ENCODE data around the gene IRF2BPL. TPM values are rescaled to one million over a fixed set of nuclear protein-coding genes. Genes with fewer than 3 reads are reported as not detected.

IRF2BPL gene
- total RNA-seq, 1 experiment from 2014 or later, result 24.7 TPM

DNA sequence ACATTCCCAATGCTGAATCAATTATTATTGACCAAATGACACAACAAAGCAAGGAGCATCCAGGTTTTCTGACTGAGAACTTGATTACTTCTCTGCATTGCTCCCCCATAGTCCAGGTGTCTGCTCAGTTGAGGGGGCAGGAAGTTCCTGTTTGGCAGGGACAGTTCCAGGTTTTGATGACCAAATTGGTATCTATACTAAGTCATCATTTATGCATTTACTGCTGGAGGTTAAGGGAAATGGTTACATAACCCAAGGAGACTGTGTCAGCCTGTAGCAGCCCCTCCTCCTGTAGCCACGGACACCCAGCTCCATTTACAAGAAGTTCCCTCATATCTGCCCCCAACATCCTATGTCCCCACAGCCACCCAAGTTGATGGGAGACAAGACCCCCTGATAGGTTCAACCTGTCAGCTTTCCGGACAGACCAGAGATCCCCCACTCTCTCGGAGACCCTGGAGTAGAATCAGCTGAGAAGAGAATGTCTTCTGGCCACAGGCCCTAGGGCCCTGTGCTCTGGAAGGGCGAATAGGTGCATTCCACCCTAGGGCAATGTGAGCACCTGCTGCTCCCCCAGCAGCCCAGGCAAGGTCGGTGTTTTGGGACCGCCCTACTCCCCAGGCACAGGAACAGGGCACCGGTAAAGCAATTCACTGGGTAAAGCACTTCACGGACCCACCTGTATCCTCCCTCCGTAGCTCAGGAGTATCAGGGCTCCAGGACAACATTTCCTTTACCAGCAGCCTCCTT lies 23.6 kb downstream of the IRF2BPL start:
- Histone ChIP-seq H3K4me3 (ENCODE audit: low read depth, low read length) (no peak overlapping the region), H3K9me3 (no peaks in the 10 kb centered on the region), H3K27me3 (replicated peaks; ENCODE audit: control insufficient read depth, insufficient read depth, low read length) (no peaks in the 10 kb centered on the region), H3K36me3 (ENCODE audit: control insufficient read depth, insufficient read depth, low read length) (no peaks in the 10 kb centered on the region), H3K4me1 (peaks cover 67% of the 10 kb centered on the region)
- BruUV-seq (replicated peaks), result no TSS peak
- Mint-ChIP-seq H3K4me3 (ENCODE audit: unreplicated experiment) (no peak overlapping the region), H3K4me1 (ENCODE audit: low read depth, unreplicated experiment) (peaks cover 69% of the 10 kb centered on the region), H3K27ac (ENCODE audit: unreplicated experiment) (peak overlapping the region; percentile 91), H3K27me3 (ENCODE audit: insufficient read depth, unreplicated experiment) (no peaks in the 10 kb centered on the region), H3K9me3 (ENCODE audit: unreplicated experiment) (no peaks in the 10 kb centered on the region), H3K36me3 (ENCODE audit: insufficient read depth, unreplicated experiment) (peaks cover 6% of the 10 kb centered on the region)
- TF ChIP-seq, protein P1, sequence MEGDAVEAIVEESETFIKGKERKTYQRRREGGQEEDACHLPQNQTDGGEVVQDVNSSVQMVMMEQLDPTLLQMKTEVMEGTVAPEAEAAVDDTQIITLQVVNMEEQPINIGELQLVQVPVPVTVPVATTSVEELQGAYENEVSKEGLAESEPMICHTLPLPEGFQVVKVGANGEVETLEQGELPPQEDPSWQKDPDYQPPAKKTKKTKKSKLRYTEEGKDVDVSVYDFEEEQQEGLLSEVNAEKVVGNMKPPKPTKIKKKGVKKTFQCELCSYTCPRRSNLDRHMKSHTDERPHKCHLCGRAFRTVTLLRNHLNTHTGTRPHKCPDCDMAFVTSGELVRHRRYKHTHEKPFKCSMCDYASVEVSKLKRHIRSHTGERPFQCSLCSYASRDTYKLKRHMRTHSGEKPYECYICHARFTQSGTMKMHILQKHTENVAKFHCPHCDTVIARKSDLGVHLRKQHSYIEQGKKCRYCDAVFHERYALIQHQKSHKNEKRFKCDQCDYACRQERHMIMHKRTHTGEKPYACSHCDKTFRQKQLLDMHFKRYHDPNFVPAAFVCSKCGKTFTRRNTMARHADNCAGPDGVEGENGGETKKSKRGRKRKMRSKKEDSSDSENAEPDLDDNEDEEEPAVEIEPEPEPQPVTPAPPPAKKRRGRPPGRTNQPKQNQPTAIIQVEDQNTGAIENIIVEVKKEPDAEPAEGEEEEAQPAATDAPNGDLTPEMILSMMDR (IDR thresholded peaks at IDR 0.05; ENCODE audit: insufficient read depth in 1 of 2, low read depth in 1 of 2, low read length in 1 of 2, severe bottlenecking in 1 of 2, unreplicated experiment in 1 of 2), result no peak
- POLR2A ChIA-PET, result no interaction called here
- CTCF ChIA-PET, result no interaction called here
- DNase-seq, result no peak
- intact Hi-C loops (cut with micrococcal nuclease; ENCODE audit: unreplicated experiment), result loop anchor here (5.0 kb wide), 2 partner anchors 43 to 88 kb away; no protein-coding TSS in a partner anchor

DNA sequence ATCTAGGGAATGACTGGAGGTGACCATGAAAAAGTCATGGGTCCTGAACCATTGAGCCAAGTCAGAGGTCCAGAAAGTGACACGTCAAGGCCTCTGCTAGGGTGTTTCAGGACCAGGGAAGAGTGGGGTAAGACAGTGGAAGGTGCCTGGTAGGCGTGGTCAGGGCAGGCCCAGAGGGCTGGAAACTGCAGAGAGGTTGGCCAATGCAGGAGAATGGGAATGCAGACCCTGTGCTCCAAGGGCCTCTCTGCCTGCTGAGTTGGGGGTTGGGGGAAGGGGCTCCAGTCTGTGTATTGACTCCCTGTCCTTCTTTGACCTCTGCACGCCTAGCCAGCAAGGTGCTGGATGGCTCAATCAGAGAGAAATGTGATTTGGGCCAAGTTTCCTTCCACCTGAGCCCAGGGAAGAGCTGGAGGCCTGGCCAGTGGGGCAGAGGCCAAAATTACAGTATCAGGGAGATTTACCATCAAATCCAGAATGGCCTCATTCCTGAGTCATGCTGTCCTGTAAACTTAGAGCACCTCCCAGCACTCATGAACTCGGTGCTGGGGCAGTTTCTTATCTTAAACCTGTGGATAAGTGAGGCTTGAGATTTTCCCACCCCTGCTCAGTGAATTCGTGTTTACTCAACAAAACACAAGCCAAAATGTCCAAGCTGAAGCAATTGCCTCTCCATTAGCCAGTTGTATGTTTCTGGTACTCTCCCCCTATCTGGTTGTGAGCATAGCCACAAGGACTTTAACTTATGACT lies 24.4 kb downstream of the IRF2BPL start:
- peak overlapping the region; percentile 38 for H3K4me3 Mint-ChIP-seq (ENCODE audit: unreplicated experiment)
- DNase-seq, result peak; percentile 66 to 69
- Histone ChIP-seq H3K4me3 (ENCODE audit: low read depth, low read length) (no peak overlapping the region), H3K9me3 (no peaks in the 10 kb centered on the region), H3K36me3 (ENCODE audit: control insufficient read depth, insufficient read depth, low read length) (no peaks in the 10 kb centered on the region), H3K4me1 (peaks cover 72% of the 10 kb centered on the region), H3K27me3 (replicated peaks; ENCODE audit: control insufficient read depth, insufficient read depth, low read length) (no peaks in the 10 kb centered on the region)
- H3K9me3 Mint-ChIP-seq (ENCODE audit: unreplicated experiment), result no peaks in the 10 kb centered on the region
- peak overlapping the region; percentile 91 for H3K27ac Mint-ChIP-seq (ENCODE audit: unreplicated experiment)
- CTCF ChIA-PET, result no interaction called here
- POLR2A ChIA-PET, result no interaction called here
- no peaks in the 10 kb centered on the region for H3K27me3 Mint-ChIP-seq (ENCODE audit: insufficient read depth, unreplicated experiment)
- intact Hi-C loops (cut with micrococcal nuclease; ENCODE audit: unreplicated experiment), result loop anchor here (5.0 kb wide), 1 partner anchor 42 kb away; no protein-coding TSS in a partner anchor
- no TSS peak for BruUV-seq (replicated peaks)
- TF ChIP-seq, protein P1 (IDR thresholded peaks at IDR 0.05; ENCODE audit: insufficient read depth in 1 of 2, low read depth in 1 of 2, low read length in 1 of 2, severe bottlenecking in 1 of 2, unreplicated experiment in 1 of 2), result no peak
- H3K4me1 Mint-ChIP-seq (ENCODE audit: low read depth, unreplicated experiment), result peaks cover 63% of the 10 kb centered on the region
- peaks cover 6% of the 10 kb centered on the region for H3K36me3 Mint-ChIP-seq (ENCODE audit: insufficient read depth, unreplicated experiment)

DNA sequence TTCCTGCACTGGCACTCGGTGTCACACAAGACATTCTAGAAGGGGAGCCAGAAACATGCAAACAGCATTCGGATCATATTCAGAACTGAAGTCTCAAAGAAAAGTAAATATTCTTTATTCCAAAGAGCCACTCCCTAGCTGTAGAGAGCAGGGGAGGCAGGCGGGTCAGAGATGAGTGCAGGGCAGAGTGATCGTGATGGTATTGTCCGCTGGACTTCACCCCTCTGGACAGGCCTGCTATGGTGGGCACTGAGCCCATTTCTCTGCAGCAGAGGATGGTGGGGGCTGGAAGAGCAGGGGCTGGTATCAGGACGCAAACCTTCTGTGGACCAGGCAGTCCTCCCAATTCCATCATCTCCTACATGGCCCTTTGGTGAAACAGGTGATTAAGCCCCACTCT lies 25.6 kb downstream of the IRF2BPL start:
- ChIA-PET CTCF (no interaction called here), POLR2A (no interaction called here)
- Mint-ChIP-seq H3K27ac (ENCODE audit: unreplicated experiment) (no peak overlapping the region), H3K9me3 (ENCODE audit: unreplicated experiment) (no peaks in the 10 kb centered on the region), H3K4me1 (ENCODE audit: low read depth, unreplicated experiment) (peaks cover 53% of the 10 kb centered on the region), H3K4me3 (ENCODE audit: unreplicated experiment) (no peak overlapping the region), H3K36me3 (ENCODE audit: insufficient read depth, unreplicated experiment) (peaks cover 3% of the 10 kb centered on the region), H3K27me3 (ENCODE audit: insufficient read depth, unreplicated experiment) (no peaks in the 10 kb centered on the region)
- Histone ChIP-seq H3K27me3 (replicated peaks; ENCODE audit: control insufficient read depth, insufficient read depth, low read length) (no peaks in the 10 kb centered on the region), H3K36me3 (ENCODE audit: control insufficient read depth, insufficient read depth, low read length) (no peaks in the 10 kb centered on the region), H3K4me3 (ENCODE audit: low read depth, low read length) (no peak overlapping the region), H3K4me1 (peaks cover 67% of the 10 kb centered on the region), H3K9me3 (no peaks in the 10 kb centered on the region)
- intact Hi-C loops (cut with micrococcal nuclease; ENCODE audit: unreplicated experiment), result loop anchor here (5.0 kb wide), 1 partner anchor 41 kb away; no protein-coding TSS in a partner anchor
- BruUV-seq (replicated peaks), result no TSS peak
- TF ChIP-seq, protein P1 (IDR thresholded peaks at IDR 0.05; ENCODE audit: insufficient read depth in 1 of 2, low read depth in 1 of 2, low read length in 1 of 2, severe bottlenecking in 1 of 2, unreplicated experiment in 1 of 2), result no peak
- DNase-seq, result no peak
